Measurements from ENCODE around the gene CLRN2.

Gene CLRN2

GRCh38 chr4:17491196-17491595 is 23.8 kb upstream of the CLRN2 start:
- in situ Hi-C loops (cut with MboI; ENCODE audit: low sequenced_read_pairs, unreplicated experiment) = no loop called here
- no peak for TF ChIP-seq CTCF (IDR thresholded peaks at IDR 0.05; ENCODE audit: borderline replicate concordance, control extremely low read depth, extremely low read depth, insufficient read depth, missing control alignments)
- no peak for DNase-seq (ENCODE audit: low spot score)

GRCh38 chr4:17492058-17492741 is 22.8 kb upstream of the CLRN2 start:
- DNase-seq (ENCODE audit: low spot score) = no peak
- in situ Hi-C loops (cut with MboI; ENCODE audit: low sequenced_read_pairs, unreplicated experiment) = no loop called here
- no peak for TF ChIP-seq CTCF (IDR thresholded peaks at IDR 0.05; ENCODE audit: borderline replicate concordance, control extremely low read depth, extremely low read depth, insufficient read depth, missing control alignments)

GRCh38 chr4:17492876-17493275 is 22.1 kb upstream of the CLRN2 start:
- DNase-seq (ENCODE audit: low spot score) = no peak
- no peak for TF ChIP-seq CTCF (IDR thresholded peaks at IDR 0.05; ENCODE audit: borderline replicate concordance, control extremely low read depth, extremely low read depth, insufficient read depth, missing control alignments)
- in situ Hi-C loops (cut with MboI; ENCODE audit: low sequenced_read_pairs, unreplicated experiment) = no loop called here

- in situ Hi-C loops (cut with MboI; ENCODE audit: low sequenced_read_pairs, unreplicated experiment) = no loop called here
- TF ChIP-seq CTCF (IDR thresholded peaks at IDR 0.05; ENCODE audit: borderline replicate concordance, control extremely low read depth, extremely low read depth, insufficient read depth, missing control alignments) = peak; percentile 5
- DNase-seq (ENCODE audit: low spot score) = no peak
These were observed 21.3 kb upstream of the CLRN2 start for GRCh38 chr4:17493619-17494018.

GRCh38 chr4:17494258-17495190 is 20.4 kb upstream of the CLRN2 start:
- in situ Hi-C loops (cut with MboI; ENCODE audit: low sequenced_read_pairs, unreplicated experiment) = no loop called here
- DNase-seq (ENCODE audit: low spot score) = no peak
- no peak for TF ChIP-seq CTCF (IDR thresholded peaks at IDR 0.05; ENCODE audit: borderline replicate concordance, control extremely low read depth, extremely low read depth, insufficient read depth, missing control alignments)

GRCh38 chr4:17497890-17498523 is 17.0 kb upstream of the CLRN2 start:
- DNase-seq (ENCODE audit: low spot score) = no peak
- in situ Hi-C loops (cut with MboI; ENCODE audit: low sequenced_read_pairs, unreplicated experiment) = no loop called here
- no peak for TF ChIP-seq CTCF (IDR thresholded peaks at IDR 0.05; ENCODE audit: borderline replicate concordance, control extremely low read depth, extremely low read depth, insufficient read depth, missing control alignments)
